Pancreas (tissue), 10 donors: ENCODE data around the gene COG2. TPM values are rescaled to one million over a fixed set of nuclear protein-coding genes. Genes with fewer than 3 reads are reported as not detected.

Source experiments
- ATAC-seq, 4 donors: fragments of 200-7000 bp; cut with Tn5 transposase; one replicate each; pipeline versions ENCODE4 v1.8.0 to v1.9.1; 2020; ENCODE audit warnings: mild to moderate bottlenecking in 4 of 4, moderate library complexity in 4 of 4
- DNase-seq, 6 donors: peaks; one replicate each; pipeline ENCODE4 v3.0.0-alpha.2; 2020
- FAIRE-seq: peaks from 2 replicates; lab custom pipeline; 2012; peaks lifted over from hg19 to GRCh38; lab: Jason Lieb, UNC
- H3K27ac ChIP-seq, 4 donors: fragments of 200-600 bp; sonication (generic); 1 replicate in 3 of 4; 2 replicates in 1 of 4; pipeline versions ENCODE4 v1.5.0 to v1.8.0; 2020
- H3K27me3 ChIP-seq, 4 donors: fragments of 200-600 bp; one replicate each; pipeline ENCODE4 v1.8.0; 2021
- H3K36me3 ChIP-seq, 3 donors: fragments of 200-600 bp; sonication (generic) in 1 of 3; one replicate each; pipeline versions ENCODE4 v1.5.0 to v1.8.0; 2020 to 2021
- H3K4me1 ChIP-seq, 3 donors: fragments of 200-600 bp; one replicate each; pipeline ENCODE4 v1.8.0; 2021
- H3K4me3 ChIP-seq, 4 donors: fragments of 200-600 bp; sonication (generic) in 2 of 4; one replicate each; pipeline versions ENCODE4 v1.5.0 to v1.8.0; 2020 to 2021
- H3K9me3 ChIP-seq, 4 donors: fragments of 200-600 bp; one replicate each; pipeline ENCODE4 v1.8.0; 2021
- WGBS, 2 donors: extraction: QIAGEN DNeasy Blood & Tissue Kit; methylation state at CpG; one replicate each; pipeline ENCODE4 v1.1.7; 2013; 5-methylcytosine and 5-hydroxymethylcytosine counted together
- intact Hi-C, 3 donors: fragments of 100-400 bp; cut with DNase I; formaldehyde crosslinking; loops; one replicate each; pipeline versions ENCODE4 v1.11.1 to v1.14.2; 2022
- polyA plus RNA-seq, 2 donors: library from polyadenylated mRNA; stranded (reverse); fragments of 200-250 nt; gene quantifications; one replicate each; pipeline ENCODE4 v1.2.3, GENCODE V29; 2013
- total RNA-seq, 6 donors: library from RNA; stranded (reverse); fragmentation: NEBNext Ultra II Directional in 4 of 6; extraction: Animal tissue kit (Norgen Biotek cat#: 25700) in 4 of 6; gene quantifications; one replicate each; pipeline versions ENCODE4 v1.2.1 to v1.2.4, GENCODE V29; 2021 to 2023
- TF ChIP-seq, protein P1 (sequence below), 4 donors: fragments of 200-600 bp; sonication (generic) in 3 of 4; IDR thresholded peaks; one replicate each; pipeline versions ENCODE4 v1.5.0 to v1.8.0; 2021; ENCODE audit warnings: antibody characterized with exemption in 4 of 4
- donor health status: healthy with polysubstance abuse.
- donor health status: DM: no; HTN: no; CAD: no; lungs with moderate emphysema.
- donor health status: DM: no; HTN: no; CAD: no.
- donor health status: control.
- donor health status: control.
- donor health status: Bipolar disorder and iron deficiency.
- donor health status: DM: yes; HTN: yes; CAD: no.
- donor health status: DM: no; HTN: no; CAD: no.
- donor health status: DM: no; HTN: no; CAD: no.
- donor health status: DM: yes; HTN: yes; CAD: no.

Gene COG2
- total and polyA plus RNA-seq, 8 donors: 6.5 to 17.1 (median 14.5) TPM

DNA sequence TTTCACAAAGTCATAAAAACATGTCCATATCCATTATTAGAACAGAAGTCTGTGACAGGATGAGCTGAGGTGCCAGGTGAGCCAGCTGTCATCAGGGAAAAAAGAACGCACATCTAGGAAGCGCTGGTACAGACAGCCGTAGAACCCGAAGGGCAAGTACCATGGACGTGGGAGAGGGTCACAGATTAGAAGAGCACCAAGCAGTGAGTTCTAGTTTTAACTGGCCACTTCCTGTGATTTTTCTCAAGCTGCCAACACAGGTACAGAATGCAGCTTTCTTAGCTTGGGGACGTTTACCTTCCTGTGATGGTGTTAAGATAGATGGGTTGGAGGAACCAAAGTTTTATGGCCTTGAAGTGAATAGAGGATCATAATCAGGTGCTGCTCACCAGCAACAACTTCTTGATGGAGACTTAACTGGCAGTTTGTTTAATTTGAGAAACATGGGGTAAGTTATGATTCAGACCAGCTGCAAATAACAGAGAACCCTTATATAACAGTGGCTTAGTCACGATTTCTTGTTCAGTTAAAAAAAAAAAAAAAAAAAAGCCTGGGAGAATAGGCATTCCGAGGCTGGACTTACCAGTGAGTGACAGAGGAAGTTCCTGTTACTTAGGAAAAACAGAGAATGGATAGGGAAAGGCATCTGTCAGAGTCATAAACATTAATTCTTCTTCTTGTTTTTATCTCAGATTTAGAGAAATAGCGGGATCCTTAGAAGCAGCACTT is 40.8 kb downstream of the COG2 start:
- 83 to 89% methylated on average over 9 of the region's 9 CpGs for WGBS, 2 donors
- ATAC-seq: no peak
- peaks cover 0 to 62% (median 22%) of the 10 kb centered on the region in 3 donors for H3K36me3 ChIP-seq

DNA sequence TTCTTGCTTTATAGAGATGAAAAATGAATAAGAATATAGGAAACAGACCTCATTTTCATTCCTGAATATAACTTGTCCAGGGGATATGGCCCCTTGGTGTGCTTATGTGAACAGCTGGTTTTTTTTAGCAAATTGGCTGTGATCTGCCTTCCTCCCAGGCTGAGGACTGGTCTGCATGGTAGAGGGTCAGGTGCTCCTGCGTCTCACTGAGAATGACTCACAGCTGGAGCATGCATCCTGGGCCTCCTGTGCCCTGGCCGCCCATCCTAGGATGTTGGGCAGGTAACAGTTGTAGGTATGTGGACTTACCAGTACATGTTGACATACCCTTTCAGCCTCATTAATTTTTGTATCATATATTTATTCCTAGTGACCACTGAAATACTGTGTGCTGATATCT is 41.9 kb downstream of the COG2 start:
- TF ChIP-seq, protein P1, sequence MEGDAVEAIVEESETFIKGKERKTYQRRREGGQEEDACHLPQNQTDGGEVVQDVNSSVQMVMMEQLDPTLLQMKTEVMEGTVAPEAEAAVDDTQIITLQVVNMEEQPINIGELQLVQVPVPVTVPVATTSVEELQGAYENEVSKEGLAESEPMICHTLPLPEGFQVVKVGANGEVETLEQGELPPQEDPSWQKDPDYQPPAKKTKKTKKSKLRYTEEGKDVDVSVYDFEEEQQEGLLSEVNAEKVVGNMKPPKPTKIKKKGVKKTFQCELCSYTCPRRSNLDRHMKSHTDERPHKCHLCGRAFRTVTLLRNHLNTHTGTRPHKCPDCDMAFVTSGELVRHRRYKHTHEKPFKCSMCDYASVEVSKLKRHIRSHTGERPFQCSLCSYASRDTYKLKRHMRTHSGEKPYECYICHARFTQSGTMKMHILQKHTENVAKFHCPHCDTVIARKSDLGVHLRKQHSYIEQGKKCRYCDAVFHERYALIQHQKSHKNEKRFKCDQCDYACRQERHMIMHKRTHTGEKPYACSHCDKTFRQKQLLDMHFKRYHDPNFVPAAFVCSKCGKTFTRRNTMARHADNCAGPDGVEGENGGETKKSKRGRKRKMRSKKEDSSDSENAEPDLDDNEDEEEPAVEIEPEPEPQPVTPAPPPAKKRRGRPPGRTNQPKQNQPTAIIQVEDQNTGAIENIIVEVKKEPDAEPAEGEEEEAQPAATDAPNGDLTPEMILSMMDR (IDR thresholded peaks at IDR 0.05): no peak
- FAIRE-seq: no peak
- Histone ChIP-seq H3K9me3 (no peaks in the 10 kb centered on the region), H3K27ac (no peak overlapping the region), H3K36me3 (peaks cover 0 to 53% (median 26%) of the 10 kb centered on the region in 3 donors), H3K4me3 (no peak overlapping the region), H3K27me3 (no peaks in the 10 kb centered on the region), H3K4me1 (peaks cover 0 to 24% (median 3%) of the 10 kb centered on the region in 3 donors)
- intact Hi-C loops: no loop called here
- DNase-seq: no peak
- 90 to 96% methylated on average over 2 of the region's 2 CpGs for WGBS, 2 donors
- no peak for ATAC-seq

More for the DNA sequence above, 40.8 kb downstream of the COG2 start:
- no peak overlapping the region for H3K4me3 ChIP-seq
- no peak overlapping the region for H3K27ac ChIP-seq
- no peak for FAIRE-seq
- TF ChIP-seq, protein P1 (IDR thresholded peaks at IDR 0.05): no peak
- intact Hi-C loops: no loop called here
- no peaks in the 10 kb centered on the region for H3K9me3 ChIP-seq
- peaks cover 0 to 24% (median 3%) of the 10 kb centered on the region in 3 donors for H3K4me1 ChIP-seq
- H3K27me3 ChIP-seq: no peaks in the 10 kb centered on the region
- DNase-seq: no peak

DNA sequence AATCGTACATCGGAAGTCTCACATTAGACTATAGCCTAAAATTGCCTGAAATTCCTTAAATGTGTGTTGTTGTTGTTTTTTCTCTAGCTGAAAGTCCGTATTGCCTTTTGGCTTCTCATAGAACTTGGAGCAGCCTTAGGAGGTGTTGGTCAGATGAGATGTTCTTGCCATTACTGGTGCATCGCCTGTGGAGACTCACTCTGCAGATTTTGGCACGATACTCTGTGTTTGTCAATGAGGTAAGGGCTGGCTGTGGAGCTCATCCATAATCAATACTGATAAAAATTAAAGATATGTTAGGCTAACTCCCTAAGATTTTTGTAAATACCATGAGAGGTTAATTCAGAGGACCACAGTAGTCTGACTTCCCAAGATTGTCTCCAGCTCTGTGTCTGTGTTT is 42.7 kb downstream of the COG2 start:
- no peak overlapping the region for H3K4me3 ChIP-seq
- H3K36me3 ChIP-seq: peaks cover 0 to 50% (median 27%) of the 10 kb centered on the region in 3 donors
- no peaks in the 10 kb centered on the region for H3K27me3 ChIP-seq
- intact Hi-C loops: no loop called here
- 88 to 90% methylated on average over 5 of the region's 5 CpGs for WGBS, 2 donors
- ATAC-seq (no peak), DNase-seq (no peak), FAIRE-seq (no peak)
- no peak overlapping the region for H3K27ac ChIP-seq
- H3K4me1 ChIP-seq: peaks cover 0 to 24% (median 3%) of the 10 kb centered on the region in 3 donors
- no peaks in the 10 kb centered on the region for H3K9me3 ChIP-seq
- TF ChIP-seq, protein P1 (IDR thresholded peaks at IDR 0.05): no peak

DNA sequence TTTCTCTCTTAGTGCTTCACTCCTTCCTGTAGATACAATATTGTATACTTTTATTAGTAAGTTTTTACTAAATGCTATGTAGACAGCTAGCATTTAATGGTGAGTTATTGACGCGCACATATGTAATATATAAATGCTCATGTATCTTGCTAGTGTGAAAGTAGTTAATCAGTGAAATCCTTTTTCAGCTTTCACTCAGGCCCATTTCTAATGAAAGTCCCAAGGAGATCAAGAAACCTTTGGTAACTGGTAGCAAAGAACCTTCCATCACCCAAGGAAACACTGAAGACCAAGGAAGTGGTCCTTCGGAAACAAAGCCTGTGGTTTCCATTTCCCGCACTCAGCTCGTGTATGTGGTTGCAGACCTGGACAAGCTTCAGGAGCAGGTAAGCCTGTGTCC is 44.5 kb downstream of the COG2 start:
- H3K9me3 ChIP-seq: no peaks in the 10 kb centered on the region
- peaks cover 0 to 63% (median 37%) of the 10 kb centered on the region in 3 donors for H3K36me3 ChIP-seq
- FAIRE-seq (no peak), ATAC-seq (no peak), DNase-seq (no peak)
- H3K27ac ChIP-seq: no peak overlapping the region
- 84 to 86% methylated on average over 5 of the region's 5 CpGs for WGBS, 2 donors
- intact Hi-C loops: no loop called here
- H3K4me1 ChIP-seq: peaks cover 0 to 7% (median 0%) of the 10 kb centered on the region in 3 donors
- no peaks in the 10 kb centered on the region for H3K27me3 ChIP-seq
- TF ChIP-seq, protein P1 (IDR thresholded peaks at IDR 0.05): no peak
- no peak overlapping the region for H3K4me3 ChIP-seq

DNA sequence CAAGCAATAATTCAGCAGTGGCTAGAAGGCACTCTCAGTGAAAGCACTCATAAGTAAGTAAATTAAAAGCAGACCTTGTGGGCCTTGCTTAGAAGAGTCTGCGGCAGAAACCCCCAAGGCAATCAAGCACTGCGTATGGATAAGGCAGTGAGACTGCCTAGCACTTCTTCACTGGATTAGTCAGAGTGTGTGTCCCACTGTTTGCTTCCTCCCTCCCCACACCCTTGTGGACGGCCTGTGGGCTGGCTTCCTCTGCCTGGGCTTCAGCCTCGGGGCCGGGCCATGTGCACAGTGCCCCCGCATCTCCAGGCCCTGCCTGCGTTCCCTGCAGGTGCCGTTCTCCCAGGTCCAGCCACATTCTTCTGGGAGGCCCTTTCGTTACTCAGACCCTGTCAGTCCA is 47.8 kb downstream of the COG2 start:
- intact Hi-C loops: no loop called here
- no peak for ATAC-seq
- Histone ChIP-seq H3K27ac (no peak overlapping the region), H3K36me3 (peaks cover 0 to 57% (median 33%) of the 10 kb centered on the region in 3 donors), H3K27me3 (no peaks in the 10 kb centered on the region), H3K9me3 (no peaks in the 10 kb centered on the region), H3K4me1 (no peaks in the 10 kb centered on the region), H3K4me3 (no peak overlapping the region)
- TF ChIP-seq, protein P1 (IDR thresholded peaks at IDR 0.05): no peak
- FAIRE-seq: no peak
- no peak for DNase-seq
- 93 to 95% methylated on average over 9 of the region's 9 CpGs for WGBS, 2 donors
